ENCODE results near the gene SSC5D. TPM values are rescaled to one million over a fixed set of nuclear protein-coding genes. Genes with fewer than 3 reads are reported as not detected.

The SSC5D gene
- polyA plus RNA-seq, 3 donors from 2014 or later, result not detected

DNA sequence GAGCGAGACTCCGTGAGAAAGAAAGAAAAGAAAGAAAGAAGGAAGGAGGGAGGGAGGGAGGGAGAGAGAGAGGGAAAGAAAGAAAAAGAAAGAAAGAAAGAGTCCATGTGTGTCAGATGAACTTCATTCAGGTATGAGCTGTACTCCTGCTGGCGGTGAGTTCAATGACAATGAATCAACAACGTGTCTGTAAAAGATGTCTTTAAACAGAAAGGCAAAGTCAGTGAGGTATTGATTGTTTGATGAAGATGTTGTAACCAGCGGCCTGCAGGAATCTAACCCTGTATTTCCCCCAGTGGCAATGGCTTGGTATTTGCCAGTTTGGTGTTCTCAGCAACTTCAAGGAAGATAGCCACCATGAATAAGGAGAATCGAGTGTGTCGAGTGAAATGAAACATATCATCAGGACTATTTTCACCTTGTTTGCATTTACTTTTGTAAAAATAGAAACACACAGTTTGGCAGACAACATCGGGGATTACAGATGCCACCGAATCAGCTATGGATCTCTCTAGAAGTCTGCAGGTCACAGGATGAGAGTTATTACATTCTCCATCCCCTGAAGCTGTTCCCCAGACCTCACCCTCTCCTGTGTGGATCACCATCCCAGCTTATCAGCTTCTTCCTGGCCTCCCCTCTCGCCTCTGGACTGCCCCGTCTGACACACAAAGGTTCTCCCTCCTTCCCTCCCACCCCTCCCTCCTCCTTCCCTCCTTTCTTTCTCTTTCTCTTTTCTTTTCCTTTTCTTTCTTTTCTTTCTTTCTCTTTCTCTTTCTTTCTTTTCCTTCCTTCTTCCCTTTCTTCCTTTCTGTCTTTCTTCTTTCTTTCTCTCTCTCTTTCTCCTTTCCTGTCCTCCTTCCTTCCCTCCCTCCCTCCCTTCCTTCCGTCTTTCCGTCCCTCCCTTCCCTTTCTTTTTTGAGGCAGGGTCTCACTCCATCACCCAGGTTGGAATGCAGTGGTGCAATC is 65.3 kb downstream of the SSC5D start:
- Mint-ChIP-seq H3K4me3 (no peak overlapping the region), H3K36me3 (no peaks in the 10 kb centered on the region), H3K27ac (no peak overlapping the region), H3K27me3 (ENCODE audit: low read depth in 3 of 3) (peaks cover 0 to 12% (median 0%) of the 10 kb centered on the region in 3 donors), H3K9me3 (no peaks in the 10 kb centered on the region), H3K4me1 (no peaks in the 10 kb centered on the region)
- DNase-seq, result no peak

DNA sequence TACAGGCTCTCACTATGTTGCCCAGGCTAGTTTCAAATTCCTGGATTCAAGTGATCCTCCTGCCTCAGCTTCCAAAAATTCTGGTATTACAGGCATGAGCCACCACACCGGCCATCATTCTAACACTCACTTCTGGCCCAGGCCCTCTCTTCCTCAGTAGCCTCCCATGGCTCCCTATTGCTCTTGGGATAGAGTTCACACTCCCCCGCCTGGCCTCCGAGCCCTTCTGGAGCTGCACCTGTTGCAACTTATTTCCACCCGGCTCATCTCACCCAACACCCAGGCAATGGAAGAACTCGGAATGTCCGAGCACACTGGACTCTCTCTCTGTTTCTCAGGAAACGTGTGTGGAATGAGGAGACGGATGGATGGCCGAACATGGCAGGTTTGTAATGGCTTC is 66.1 kb downstream of the SSC5D start:
- Mint-ChIP-seq H3K4me3 (no peak overlapping the region), H3K36me3 (no peaks in the 10 kb centered on the region), H3K27me3 (ENCODE audit: low read depth in 3 of 3) (peaks cover 0 to 12% (median 0%) of the 10 kb centered on the region in 3 donors), H3K9me3 (no peaks in the 10 kb centered on the region), H3K4me1 (no peaks in the 10 kb centered on the region), H3K27ac (no peak overlapping the region)
- DNase-seq, result no peak

DNA sequence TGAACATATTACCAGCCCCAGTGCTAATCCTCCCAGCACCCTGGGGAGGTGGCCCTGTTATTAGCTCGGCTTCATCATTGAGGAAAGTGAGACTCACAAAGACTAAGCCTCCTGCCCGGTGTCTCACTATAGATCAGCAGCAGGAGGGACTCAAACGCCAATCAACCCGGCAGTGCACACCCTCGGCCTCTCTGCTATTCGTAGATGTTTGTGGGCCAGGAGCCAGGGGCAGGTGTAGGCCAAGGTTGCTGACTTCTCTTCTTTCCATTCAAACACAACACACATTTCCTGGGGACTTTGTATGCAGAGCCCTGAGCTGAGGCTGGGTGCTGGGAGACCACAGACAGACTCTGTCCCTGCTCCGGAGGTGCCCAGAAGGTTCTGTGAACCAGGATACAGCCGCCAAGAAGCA is 66.5 kb downstream of the SSC5D start:
- no peak overlapping the region for H3K4me3 Mint-ChIP-seq
- H3K36me3 Mint-ChIP-seq, result no peaks in the 10 kb centered on the region
- H3K9me3 Mint-ChIP-seq, result no peaks in the 10 kb centered on the region
- H3K27me3 Mint-ChIP-seq (ENCODE audit: low read depth in 3 of 3), result peaks cover 0 to 12% (median 0%) of the 10 kb centered on the region in 3 donors
- no peak overlapping the region for H3K27ac Mint-ChIP-seq
- no peak for DNase-seq
- H3K4me1 Mint-ChIP-seq, result no peaks in the 10 kb centered on the region

- H3K27ac Mint-ChIP-seq, result no peak overlapping the region
- DNase-seq, result no peak
- no peak overlapping the region for H3K4me3 Mint-ChIP-seq
- H3K36me3 Mint-ChIP-seq, result peaks cover 0 to 4% (median 0%) of the 10 kb centered on the region in 3 donors
- H3K4me1 Mint-ChIP-seq, result no peaks in the 10 kb centered on the region
- H3K27me3 Mint-ChIP-seq (ENCODE audit: low read depth in 3 of 3), result peaks cover 0 to 6% (median 2%) of the 10 kb centered on the region in 3 donors
- no peaks in the 10 kb centered on the region for H3K9me3 Mint-ChIP-seq
Measured at GRCh38 chr19:55559684-55560083, 71.4 kb downstream of the SSC5D start.

DNA sequence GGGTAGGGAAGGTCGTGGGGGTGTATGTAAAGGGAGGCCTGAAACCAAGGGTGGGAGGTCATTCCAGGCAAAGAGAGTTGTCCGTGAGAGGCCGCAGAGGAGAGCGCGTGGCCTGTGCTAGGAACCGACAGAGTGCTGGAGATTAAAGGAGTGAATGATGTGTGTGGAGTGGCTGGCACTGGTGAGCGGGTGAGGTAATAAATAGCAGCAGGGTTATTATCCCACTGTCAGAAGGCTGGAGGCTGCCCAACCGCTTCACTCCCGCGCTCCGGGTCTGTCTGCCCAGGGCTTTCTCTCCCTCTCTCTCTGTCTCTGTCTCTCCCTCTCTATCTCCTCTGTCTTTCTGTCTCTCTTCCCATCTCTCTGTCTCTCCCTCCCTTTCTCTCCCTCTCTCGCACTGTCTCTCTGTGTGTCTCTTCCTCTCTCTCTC is 75.0 kb downstream of the SSC5D start:
- Mint-ChIP-seq H3K27ac (no peak overlapping the region), H3K36me3 (peaks cover 0 to 4% (median 0%) of the 10 kb centered on the region in 3 donors), H3K27me3 (ENCODE audit: low read depth in 3 of 3) (peaks cover 4 to 14% (median 4%) of the 10 kb centered on the region in 3 donors), H3K4me3 (no peak overlapping the region), H3K9me3 (no peaks in the 10 kb centered on the region), H3K4me1 (no peaks in the 10 kb centered on the region)
- no peak for DNase-seq

DNA sequence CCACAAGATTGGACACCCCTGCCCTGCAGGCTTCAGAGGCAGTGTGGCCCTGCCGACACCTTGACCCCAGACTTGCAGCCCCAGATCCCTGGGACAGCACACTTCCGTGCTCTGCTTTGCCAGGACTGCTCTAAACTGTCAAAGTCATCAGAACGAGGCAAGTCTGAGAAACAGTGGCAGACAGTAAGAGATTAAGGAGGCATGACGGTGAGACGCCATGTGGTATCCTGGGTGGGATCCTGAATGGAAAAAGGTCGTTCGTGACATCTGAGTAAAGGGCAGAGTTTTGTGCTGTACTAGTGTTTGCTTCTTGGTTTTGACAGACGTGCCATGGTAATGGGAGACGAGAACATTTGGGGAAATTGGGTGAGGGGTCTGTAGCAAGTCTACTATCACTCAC is 78.6 kb downstream of the SSC5D start:
- H3K9me3 Mint-ChIP-seq, result no peaks in the 10 kb centered on the region
- DNase-seq, result no peak
- no peaks in the 10 kb centered on the region for H3K4me1 Mint-ChIP-seq
- peaks cover 4 to 12% (median 4%) of the 10 kb centered on the region in 3 donors for H3K27me3 Mint-ChIP-seq (ENCODE audit: low read depth in 3 of 3)
- no peak overlapping the region for H3K27ac Mint-ChIP-seq
- H3K36me3 Mint-ChIP-seq, result no peaks in the 10 kb centered on the region
- no peak overlapping the region for H3K4me3 Mint-ChIP-seq

GRCh38 chr19:55567708-55568328 is 79.6 kb downstream of the SSC5D start:
- DNase-seq, result no peak
- H3K27me3 Mint-ChIP-seq (ENCODE audit: low read depth in 3 of 3), result peaks cover 3 to 12% (median 6%) of the 10 kb centered on the region in 3 donors
- H3K4me3 Mint-ChIP-seq, result no peak overlapping the region
- no peak overlapping the region for H3K27ac Mint-ChIP-seq
- no peaks in the 10 kb centered on the region for H3K9me3 Mint-ChIP-seq
- no peaks in the 10 kb centered on the region for H3K36me3 Mint-ChIP-seq
- no peaks in the 10 kb centered on the region for H3K4me1 Mint-ChIP-seq

Other genes starting within 250 kb of the SSC5D start
- 100 to 1,000 TPM in 1 of 3 donors, 10 to 100 TPM in 2; 43.1 to 123 (median 47.9) TPM for gene PPP6R1, start 229.4 kb upstream of the SSC5D start, polyA plus RNA-seq
- 10 to 100 TPM; 42.6 to 46.7 (median 46.3) TPM for gene HSPBP1, start 208.3 kb upstream of the SSC5D start, polyA plus RNA-seq
- gene BRSK1, start 204.4 kb upstream of the SSC5D start, polyA plus RNA-seq, result not detected
- not detected for gene TMEM150B, start 163.1 kb upstream of the SSC5D start, polyA plus RNA-seq
- gene KMT5C, start 148.6 kb upstream of the SSC5D start, polyA plus RNA-seq, result 1 to 10 TPM in 2 of 3 donors, under 1 TPM in 1; 0.79 to 2.2 (median 2.1) TPM
- gene COX6B2, start 133.7 kb upstream of the SSC5D start, polyA plus RNA-seq, result under 1 TPM in 1 of 3 donors, not detected in 2; 0.16 TPM
- not detected for gene GARIN5B, start 125.2 kb upstream of the SSC5D start, polyA plus RNA-seq
- gene IL11, start 118.0 kb upstream of the SSC5D start, polyA plus RNA-seq, result not detected
- gene TMEM190, start 111.6 kb upstream of the SSC5D start, polyA plus RNA-seq, result not detected
- gene TMEM238, start 104.1 kb upstream of the SSC5D start, polyA plus RNA-seq, result 1 to 10 TPM in 1 of 3 donors, not detected in 2; 1.0 TPM
- gene RPL28, start 102.5 kb upstream of the SSC5D start, polyA plus RNA-seq, result 100 to 1,000 TPM; 118 to 365 (median 350) TPM
- 10 to 100 TPM; 40.2 to 72.1 (median 47.0) TPM for gene UBE2S, start 80.6 kb upstream of the SSC5D start, polyA plus RNA-seq
- not detected for gene SHISA7, start 45.1 kb upstream of the SSC5D start, polyA plus RNA-seq
- gene ISOC2, start 26.8 kb upstream of the SSC5D start, polyA plus RNA-seq, result 10 to 100 TPM; 30.4 to 46.0 (median 34.2) TPM
- not detected for gene C19orf85, start 23.7 kb upstream of the SSC5D start, polyA plus RNA-seq
- gene ZNF628, start 11.8 kb upstream of the SSC5D start, polyA plus RNA-seq, result under 1 TPM; 0.14 to 0.72 (median 0.21) TPM
- gene NAT14, start 3.2 kb upstream of the SSC5D start, polyA plus RNA-seq, result 1 to 10 TPM in 2 of 3 donors, not detected in 1; 2.7 to 4.8 TPM
- not detected for gene SBK2, start 48.7 kb downstream of the SSC5D start, polyA plus RNA-seq
- gene SBK3, start 57.1 kb downstream of the SSC5D start, polyA plus RNA-seq, result not detected
- under 1 TPM in 2 of 3 donors, not detected in 1; 0.19 to 0.64 TPM for gene ZNF579, start 92.4 kb downstream of the SSC5D start, polyA plus RNA-seq
- gene FIZ1, start 111.1 kb downstream of the SSC5D start, polyA plus RNA-seq, result 1 to 10 TPM in 2 of 3 donors, under 1 TPM in 1; 0.63 to 1.7 (median 1.0) TPM
- 10 to 100 TPM; 23.9 to 36.4 (median 31.7) TPM for gene ZNF524, start 111.9 kb downstream of the SSC5D start, polyA plus RNA-seq
- under 1 TPM in 2 of 3 donors, not detected in 1; 0.08 to 0.18 TPM for gene ZNF865, start 117.2 kb downstream of the SSC5D start, polyA plus RNA-seq
- under 1 TPM; 0.59 to 0.78 (median 0.62) TPM for gene ZNF784, start 136.1 kb downstream of the SSC5D start, polyA plus RNA-seq
- 10 to 100 TPM in 2 of 3 donors, 1 to 10 TPM in 1; 9.6 to 27.8 (median 13.8) TPM for gene ZNF580, start 152.6 kb downstream of the SSC5D start, polyA plus RNA-seq
- gene ZNF581, start 155.2 kb downstream of the SSC5D start, polyA plus RNA-seq, result 10 to 100 TPM in 2 of 3 donors, 1 to 10 TPM in 1; 8.4 to 24.9 (median 20.6) TPM
- gene CCDC106, start 159.8 kb downstream of the SSC5D start, polyA plus RNA-seq, result 1 to 10 TPM in 2 of 3 donors, not detected in 1; 1.1 to 1.7 TPM
- gene U2AF2, start 166.6 kb downstream of the SSC5D start, polyA plus RNA-seq, result 10 to 100 TPM in 1 of 3 donors, 1 to 10 TPM in 2; 3.1 to 17.0 (median 8.0) TPM
- 10 to 100 TPM in 1 of 3 donors, 1 to 10 TPM in 2; 3.0 to 15.3 (median 3.7) TPM for gene EPN1, start 186.8 kb downstream of the SSC5D start, polyA plus RNA-seq
- not detected for gene NLRP9, start 250.0 kb downstream of the SSC5D start, polyA plus RNA-seq